LNCaP clone FGC (cell line): ENCODE data around the gene RBM20.
A peak's percentile ranks its signal among the peaks of the same experiment; 100 is the strongest.

Source experiments
- DNase-seq: peaks from one replicate; pipeline ENCODE4 v3.0.0-alpha.2; 2011; ENCODE audit warnings: low read depth
- H3K4me3 ChIP-seq: 2 replicates; pipeline ENCODE4 v1.5.1; 2011; ENCODE audit warnings: mild to moderate bottlenecking, low read depth, low read length, control low read depth
- TF ChIP-seq, protein P1 (sequence below): IDR thresholded peaks from 2 replicates; pipeline ENCODE4 v1.5.1; 2012; ENCODE audit warnings: mild to moderate bottlenecking; ENCODE audit not compliant: control insufficient read depth, insufficient read depth; ENCODE audit errors: extremely low read depth

The RBM20 gene

DNA sequence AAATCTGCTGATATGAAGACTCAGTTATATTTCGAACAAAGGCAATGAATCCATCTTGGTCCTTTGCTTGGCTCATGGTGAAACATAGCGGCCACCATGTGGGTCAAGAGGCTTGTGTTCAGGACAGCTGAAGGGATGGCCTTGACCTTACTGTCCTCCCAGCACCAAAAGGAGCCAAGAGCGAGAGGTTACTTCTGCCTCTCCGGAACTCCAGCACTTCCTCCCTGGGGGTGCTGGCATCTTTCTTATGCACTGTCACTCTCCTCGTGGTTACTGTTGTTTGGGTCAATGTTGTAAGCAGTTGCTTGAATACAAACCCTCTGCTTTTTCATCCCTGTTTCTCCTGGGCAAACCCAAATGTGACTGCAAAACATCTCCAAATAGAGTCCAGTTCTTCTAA, 100.6 kb downstream of the RBM20 start:
- TF ChIP-seq, protein P1, sequence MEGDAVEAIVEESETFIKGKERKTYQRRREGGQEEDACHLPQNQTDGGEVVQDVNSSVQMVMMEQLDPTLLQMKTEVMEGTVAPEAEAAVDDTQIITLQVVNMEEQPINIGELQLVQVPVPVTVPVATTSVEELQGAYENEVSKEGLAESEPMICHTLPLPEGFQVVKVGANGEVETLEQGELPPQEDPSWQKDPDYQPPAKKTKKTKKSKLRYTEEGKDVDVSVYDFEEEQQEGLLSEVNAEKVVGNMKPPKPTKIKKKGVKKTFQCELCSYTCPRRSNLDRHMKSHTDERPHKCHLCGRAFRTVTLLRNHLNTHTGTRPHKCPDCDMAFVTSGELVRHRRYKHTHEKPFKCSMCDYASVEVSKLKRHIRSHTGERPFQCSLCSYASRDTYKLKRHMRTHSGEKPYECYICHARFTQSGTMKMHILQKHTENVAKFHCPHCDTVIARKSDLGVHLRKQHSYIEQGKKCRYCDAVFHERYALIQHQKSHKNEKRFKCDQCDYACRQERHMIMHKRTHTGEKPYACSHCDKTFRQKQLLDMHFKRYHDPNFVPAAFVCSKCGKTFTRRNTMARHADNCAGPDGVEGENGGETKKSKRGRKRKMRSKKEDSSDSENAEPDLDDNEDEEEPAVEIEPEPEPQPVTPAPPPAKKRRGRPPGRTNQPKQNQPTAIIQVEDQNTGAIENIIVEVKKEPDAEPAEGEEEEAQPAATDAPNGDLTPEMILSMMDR, result no peak
- DNase-seq, result no peak
- H3K4me3 ChIP-seq, result no peak overlapping the region

DNA sequence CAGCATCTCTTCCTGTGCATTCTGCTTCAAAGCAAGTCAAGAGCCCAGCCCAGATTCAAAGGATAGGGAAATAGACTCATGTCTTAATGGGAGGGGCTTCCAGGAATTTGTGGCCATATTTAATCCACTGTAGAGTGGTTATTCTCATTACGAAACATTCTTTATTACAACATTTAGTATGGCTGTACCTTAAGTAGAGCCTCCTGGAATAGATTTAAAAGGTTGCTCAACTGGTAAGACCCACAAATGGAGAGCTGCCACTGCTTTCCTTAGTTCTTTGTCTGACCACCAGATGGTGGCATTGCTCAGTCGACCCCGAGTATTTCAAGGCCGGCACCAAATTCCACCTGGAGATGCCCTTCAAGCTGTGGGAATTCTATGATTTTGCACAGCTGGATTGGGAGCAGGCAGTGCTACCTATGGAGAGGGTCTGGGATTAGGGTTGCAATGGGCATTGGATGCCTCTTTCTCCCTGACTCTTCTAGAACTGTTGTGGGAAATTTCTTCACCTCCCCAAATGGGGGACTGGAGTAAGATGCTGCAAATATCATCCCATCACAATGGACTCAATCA, 102.2 kb downstream of the RBM20 start:
- DNase-seq, result peak; percentile 69
- TF ChIP-seq, protein P1, result peak; percentile 80
- no peak overlapping the region for H3K4me3 ChIP-seq

DNA sequence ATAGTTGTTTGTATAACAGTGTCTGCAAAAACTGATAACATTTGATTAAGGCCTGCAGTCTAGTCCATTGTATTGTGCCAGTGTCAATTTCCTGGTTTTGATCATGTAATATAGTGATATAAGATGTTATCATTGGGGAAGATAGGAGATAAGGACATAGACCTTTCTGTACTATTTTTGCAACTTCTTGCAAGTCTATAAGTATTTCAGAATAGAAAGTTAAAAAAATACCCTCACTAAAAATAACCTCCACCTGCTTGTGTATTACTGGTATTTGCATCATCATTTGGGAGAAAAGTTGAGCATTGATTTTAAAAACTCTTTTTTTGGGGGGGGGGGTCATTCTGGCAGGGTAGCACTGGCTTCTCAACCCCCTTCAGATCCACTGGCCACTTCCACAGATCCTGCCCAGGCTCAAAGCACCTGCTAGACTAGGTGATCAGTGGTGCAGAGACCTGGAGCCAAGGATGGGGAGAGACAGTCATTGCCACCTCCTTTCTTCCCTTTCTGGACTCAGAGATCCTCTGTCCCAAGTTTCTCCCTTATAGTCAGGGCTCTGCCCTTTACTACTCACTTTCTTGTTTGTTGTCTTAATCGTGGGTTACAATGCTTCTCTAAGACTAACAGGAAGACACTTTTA, 103.0 kb downstream of the RBM20 start:
- DNase-seq, result no peak
- TF ChIP-seq, protein P1, result no peak
- H3K4me3 ChIP-seq, result no peak overlapping the region

DNA sequence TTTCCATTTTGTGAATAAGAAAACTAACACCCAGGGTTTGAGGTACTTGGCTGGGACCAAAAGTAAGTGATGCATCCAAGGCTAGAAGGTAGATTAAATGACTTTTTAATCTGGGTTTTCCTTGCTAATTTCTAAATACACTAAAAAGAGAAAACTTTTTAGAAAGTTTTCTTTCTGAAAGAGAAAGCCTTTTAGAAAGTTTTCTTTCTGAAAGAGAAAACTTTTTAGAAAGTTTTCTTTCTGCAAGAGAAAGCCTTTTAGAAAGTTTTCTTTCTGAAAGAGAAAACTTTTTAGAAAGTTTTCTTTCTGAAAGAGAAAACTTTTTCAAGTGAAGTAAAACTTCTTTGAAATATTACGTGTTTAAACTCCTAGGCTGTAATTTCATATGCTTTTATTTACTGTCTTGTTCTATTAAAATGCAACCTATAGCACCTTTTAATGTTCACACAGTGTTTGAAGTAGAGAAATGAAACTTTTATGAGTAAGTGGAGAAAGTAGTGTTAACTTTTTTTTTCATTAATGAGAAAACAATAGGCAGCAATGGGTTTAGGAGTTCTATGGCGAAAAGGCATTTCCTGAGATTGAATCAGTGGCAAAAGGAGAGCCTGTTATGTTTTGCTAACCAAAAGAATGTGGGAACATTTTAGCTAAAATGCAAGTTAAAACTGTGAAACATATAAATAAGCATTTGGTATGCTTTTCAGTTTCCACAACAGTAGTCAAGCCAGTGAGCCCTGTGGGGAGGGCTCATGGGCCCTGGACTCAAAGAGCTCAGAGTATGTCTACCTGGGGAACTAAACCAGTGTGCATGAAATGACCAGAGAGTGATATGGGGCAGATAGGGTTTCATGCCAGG, 103.7 kb downstream of the RBM20 start:
- DNase-seq, result no peak
- H3K4me3 ChIP-seq, result no peak overlapping the region
- TF ChIP-seq, protein P1, result no peak

DNA sequence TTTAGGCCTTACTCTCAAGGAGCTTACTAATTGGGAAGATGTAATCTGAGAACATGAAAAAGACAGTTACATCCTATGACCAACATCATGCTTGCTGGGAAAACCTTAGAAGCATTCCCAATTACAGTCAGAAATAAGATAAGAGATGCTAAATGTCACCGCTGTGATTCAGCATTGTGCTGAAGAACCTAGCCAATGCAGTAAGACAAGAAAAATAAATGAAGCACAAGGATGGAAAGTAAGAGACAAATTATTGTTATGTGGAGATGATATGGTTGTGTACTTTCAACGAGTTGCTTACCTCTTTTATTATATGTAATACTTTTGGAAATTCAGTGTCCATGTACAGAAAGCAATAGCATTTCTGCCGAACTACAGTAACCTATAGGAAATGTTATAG, 104.8 kb downstream of the RBM20 start:
- H3K4me3 ChIP-seq, result no peak overlapping the region
- TF ChIP-seq, protein P1, result no peak
- no peak for DNase-seq

DNA sequence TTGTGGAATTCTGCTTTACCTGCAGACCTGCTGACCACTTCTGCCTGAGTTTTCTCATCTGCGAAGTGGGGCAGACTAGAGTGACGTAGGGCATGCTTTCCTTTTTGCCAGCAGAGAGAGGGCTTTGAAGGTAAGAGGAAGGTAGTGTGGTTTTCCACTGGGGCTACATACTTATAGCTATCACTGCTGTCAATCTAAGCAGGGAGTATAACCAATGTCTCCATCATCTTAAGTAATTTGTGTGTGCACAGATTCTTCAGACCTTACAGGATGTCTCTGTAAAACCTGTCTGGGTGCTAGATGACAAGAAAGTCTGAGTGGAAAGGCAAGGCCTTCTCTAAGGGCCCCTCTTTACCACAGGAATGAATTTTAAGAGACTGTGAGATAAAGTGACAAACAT, 106.8 kb downstream of the RBM20 start:
- no peak overlapping the region for H3K4me3 ChIP-seq
- TF ChIP-seq, protein P1, result no peak
- DNase-seq, result no peak

DNA sequence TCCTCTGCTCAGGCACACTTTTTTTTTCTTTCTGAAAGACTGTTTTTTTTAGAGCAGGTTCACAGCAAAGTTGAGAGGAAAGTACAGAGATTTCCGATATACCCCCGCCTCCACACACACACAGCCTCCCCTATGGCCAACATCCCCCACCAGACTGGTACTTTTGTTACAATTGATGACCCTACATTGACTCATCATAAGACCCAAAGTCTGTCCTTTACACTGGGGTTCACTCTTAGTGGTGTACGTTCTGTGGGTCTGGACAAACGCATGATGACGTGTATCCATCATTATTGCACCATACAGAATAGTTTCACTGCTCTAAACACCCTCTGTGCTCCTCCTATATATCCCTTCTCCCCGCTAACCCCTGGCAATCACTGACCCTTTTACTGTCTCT, 107.7 kb downstream of the RBM20 start:
- no peak overlapping the region for H3K4me3 ChIP-seq
- TF ChIP-seq, protein P1, result no peak
- no peak for DNase-seq
